ENCODE data around the gene CLSTN3.

CLSTN3 gene

GRCh38 chr12:7156259-7157197 is 26.4 kb downstream of the CLSTN3 start:
- Histone ChIP-seq H3K9me2 (replicated peaks; ENCODE audit: insufficient read depth, low read length) (no peaks in the 10 kb centered on the region), H3K36me3 (replicated peaks; ENCODE audit: insufficient read depth, low read length) (no peaks in the 10 kb centered on the region), H3K4me1 (ENCODE audit: low read length) (no peaks in the 10 kb centered on the region), H3K9ac (ENCODE audit: low read length) (no peak overlapping the region), H3K4me3 (ENCODE audit: low read length) (no peak overlapping the region), H3K9me3 (replicated peaks; ENCODE audit: insufficient read depth, low read length) (no peaks in the 10 kb centered on the region), H3K27me3 (replicated peaks; ENCODE audit: insufficient read depth, low read length) (no peaks in the 10 kb centered on the region), H3K27ac (ENCODE audit: low read length) (no peak overlapping the region), H2AFZ (ENCODE audit: low read length) (no peak overlapping the region), H3K4me2 (ENCODE audit: low read depth, low read length) (no peak overlapping the region), H3F3A (ENCODE audit: insufficient read depth, low read length) (no peaks in the 10 kb centered on the region), H4K20me1 (ENCODE audit: insufficient read depth, low read length) (no peaks in the 10 kb centered on the region), H3K79me2 (ENCODE audit: low read length) (no peaks in the 10 kb centered on the region)
- no peak for DNase-seq
- TF ChIP-seq CTCF (IDR thresholded peaks at IDR 0.05; ENCODE audit: low read length) (no peak), EZH2phosphoT487 (IDR thresholded peaks at IDR 0.05; ENCODE audit: low read length) (no peak), EZH2 (optimal IDR thresholded peaks at IDR 0.05; ENCODE audit: low read depth, low read length) (no peak)

- Histone ChIP-seq H3K27me3 (replicated peaks; ENCODE audit: insufficient read depth, low read length) (no peaks in the 10 kb centered on the region), H3K27ac (ENCODE audit: low read length) (no peak overlapping the region), H3F3A (ENCODE audit: insufficient read depth, low read length) (no peaks in the 10 kb centered on the region), H3K4me3 (ENCODE audit: low read length) (no peak overlapping the region), H3K79me2 (ENCODE audit: low read length) (no peaks in the 10 kb centered on the region), H3K36me3 (replicated peaks; ENCODE audit: insufficient read depth, low read length) (no peaks in the 10 kb centered on the region), H2AFZ (ENCODE audit: low read length) (no peak overlapping the region), H3K9me2 (replicated peaks; ENCODE audit: insufficient read depth, low read length) (no peaks in the 10 kb centered on the region), H3K4me1 (ENCODE audit: low read length) (no peaks in the 10 kb centered on the region), H3K9me3 (replicated peaks; ENCODE audit: insufficient read depth, low read length) (no peaks in the 10 kb centered on the region), H3K4me2 (ENCODE audit: low read depth, low read length) (no peak overlapping the region), H4K20me1 (ENCODE audit: insufficient read depth, low read length) (no peaks in the 10 kb centered on the region), H3K9ac (ENCODE audit: low read length) (no peak overlapping the region)
- TF ChIP-seq CTCF (IDR thresholded peaks at IDR 0.05; ENCODE audit: low read length) (no peak), EZH2phosphoT487 (IDR thresholded peaks at IDR 0.05; ENCODE audit: low read length) (no peak), EZH2 (optimal IDR thresholded peaks at IDR 0.05; ENCODE audit: low read depth, low read length) (no peak)
- no peak for DNase-seq
Observed at GRCh38 chr12:7157391-7157790, 27.2 kb downstream of the CLSTN3 start.

GRCh38 chr12:7158781-7159609 is 28.8 kb downstream of the CLSTN3 start:
- DNase-seq: no peak
- H3K36me3 ChIP-seq (replicated peaks; ENCODE audit: insufficient read depth, low read length): no peaks in the 10 kb centered on the region
- H3F3A ChIP-seq (ENCODE audit: insufficient read depth, low read length): no peaks in the 10 kb centered on the region
- no peak for TF ChIP-seq EZH2 (optimal IDR thresholded peaks at IDR 0.05; ENCODE audit: low read depth, low read length)
- no peak for TF ChIP-seq CTCF (IDR thresholded peaks at IDR 0.05; ENCODE audit: low read length)
- no peak for TF ChIP-seq EZH2phosphoT487 (IDR thresholded peaks at IDR 0.05; ENCODE audit: low read length)
- H3K4me1 ChIP-seq (ENCODE audit: low read length): no peaks in the 10 kb centered on the region
- H3K9ac ChIP-seq (ENCODE audit: low read length): no peak overlapping the region
- no peak overlapping the region for H3K27ac ChIP-seq (ENCODE audit: low read length)
- no peak overlapping the region for H2AFZ ChIP-seq (ENCODE audit: low read length)
- H3K27me3 ChIP-seq (replicated peaks; ENCODE audit: insufficient read depth, low read length): no peaks in the 10 kb centered on the region; the same call in 1 of the 2 replicates
- no peaks in the 10 kb centered on the region for H3K9me3 ChIP-seq (replicated peaks; ENCODE audit: insufficient read depth, low read length)
- H3K79me2 ChIP-seq (ENCODE audit: low read length): no peaks in the 10 kb centered on the region
- H3K9me2 ChIP-seq (replicated peaks; ENCODE audit: insufficient read depth, low read length): no peaks in the 10 kb centered on the region
- no peak overlapping the region for H3K4me3 ChIP-seq (ENCODE audit: low read length)
- no peak overlapping the region for H3K4me2 ChIP-seq (ENCODE audit: low read depth, low read length)
- no peaks in the 10 kb centered on the region for H4K20me1 ChIP-seq (ENCODE audit: insufficient read depth, low read length)
